SH-SY5Y (cell line): ENCODE measurements around the gene PAX5.

ENCODE experiments used
- GATA2 ChIP-seq: IDR thresholded peaks from 2 replicates; pipeline ENCODE4 v1.6.1; 2011; ENCODE audit warnings: mild to moderate bottlenecking, low read depth, low read length
- GATA3 ChIP-seq: IDR thresholded peaks from 2 replicates; pipeline ENCODE4 v1.6.1; 2011; ENCODE audit warnings: low read depth, mild to moderate bottlenecking, low read length, moderate library complexity

DNA sequence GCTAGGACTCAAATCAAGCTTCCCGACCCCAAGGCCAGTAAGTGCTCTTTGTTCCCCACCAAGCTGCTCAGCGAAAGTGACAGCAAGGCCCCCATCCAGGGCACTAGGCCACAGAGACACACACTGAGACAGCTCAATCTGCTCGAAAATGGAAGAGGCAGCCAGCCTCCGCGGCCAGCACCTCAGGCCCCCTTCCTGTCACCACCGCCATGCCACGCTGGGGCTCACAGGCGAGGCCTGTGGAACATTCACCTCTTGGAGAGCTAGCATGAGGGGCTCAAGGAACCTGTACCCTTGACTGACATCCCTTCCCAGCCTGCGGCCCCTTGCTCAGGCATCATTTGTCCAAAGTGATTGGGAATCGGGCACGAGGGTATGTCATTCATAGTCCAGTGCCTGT lies 71.4 kb downstream of the PAX5 start:
- no peak for TF ChIP-seq GATA3
- no peak for TF ChIP-seq GATA2
